Astrocyte of the spinal cord (primary cell): ENCODE results near the gene PHF11.
"Not testable (repeated sequence)": the region's sequence is repeated elsewhere in the genome, so short reads cannot be mapped to it uniquely, and the experiment has no call there.

Experiments used
- DNase-seq: peaks from one replicate; pipeline ENCODE4 v3.0.0; 2011; ENCODE audit warnings: low read depth, low spot score
- H3K4me3 ChIP-seq: 2 replicates; pipeline ENCODE4 v1.5.1; 2011; ENCODE audit warnings: low read depth, mild to moderate bottlenecking, low read length, moderate library complexity
- in situ Hi-C: cut with HindIII; loops from 2 replicates; pipeline ENCODE4 v1.10.0; 2017; ENCODE audit warnings: low sequenced_read_pairs
- TF ChIP-seq, protein P1 (sequence below): IDR thresholded peaks from 2 replicates; pipeline ENCODE4 v1.5.1; 2012; ENCODE audit warnings: low read depth, mild to moderate bottlenecking, low read length, inconsistent platforms

PHF11 gene

DNA sequence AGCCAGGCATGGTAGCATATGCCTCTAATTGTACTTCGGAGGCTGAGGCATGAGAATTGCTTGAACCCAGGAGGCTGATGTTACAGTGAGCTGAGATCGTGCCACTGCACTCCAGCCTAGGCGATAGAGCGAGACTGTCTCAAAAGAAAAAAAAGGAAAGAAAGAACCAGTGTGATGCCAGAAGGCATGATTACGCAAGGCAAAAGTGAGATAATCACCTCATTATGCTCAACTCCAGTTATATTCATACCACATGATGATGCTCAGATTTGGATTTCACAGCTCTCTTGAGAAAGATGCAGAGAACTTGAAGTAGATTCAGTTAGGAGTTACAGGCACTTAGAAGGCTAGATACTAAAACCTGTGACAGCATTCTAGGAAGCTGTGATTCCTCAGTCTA is 67.8 kb downstream of the PHF11 start:
- DNase-seq, result no peak
- TF ChIP-seq, protein P1, sequence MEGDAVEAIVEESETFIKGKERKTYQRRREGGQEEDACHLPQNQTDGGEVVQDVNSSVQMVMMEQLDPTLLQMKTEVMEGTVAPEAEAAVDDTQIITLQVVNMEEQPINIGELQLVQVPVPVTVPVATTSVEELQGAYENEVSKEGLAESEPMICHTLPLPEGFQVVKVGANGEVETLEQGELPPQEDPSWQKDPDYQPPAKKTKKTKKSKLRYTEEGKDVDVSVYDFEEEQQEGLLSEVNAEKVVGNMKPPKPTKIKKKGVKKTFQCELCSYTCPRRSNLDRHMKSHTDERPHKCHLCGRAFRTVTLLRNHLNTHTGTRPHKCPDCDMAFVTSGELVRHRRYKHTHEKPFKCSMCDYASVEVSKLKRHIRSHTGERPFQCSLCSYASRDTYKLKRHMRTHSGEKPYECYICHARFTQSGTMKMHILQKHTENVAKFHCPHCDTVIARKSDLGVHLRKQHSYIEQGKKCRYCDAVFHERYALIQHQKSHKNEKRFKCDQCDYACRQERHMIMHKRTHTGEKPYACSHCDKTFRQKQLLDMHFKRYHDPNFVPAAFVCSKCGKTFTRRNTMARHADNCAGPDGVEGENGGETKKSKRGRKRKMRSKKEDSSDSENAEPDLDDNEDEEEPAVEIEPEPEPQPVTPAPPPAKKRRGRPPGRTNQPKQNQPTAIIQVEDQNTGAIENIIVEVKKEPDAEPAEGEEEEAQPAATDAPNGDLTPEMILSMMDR, result no peak
- in situ Hi-C loops, result no loop called here
- no peak overlapping the region for H3K4me3 ChIP-seq

DNA sequence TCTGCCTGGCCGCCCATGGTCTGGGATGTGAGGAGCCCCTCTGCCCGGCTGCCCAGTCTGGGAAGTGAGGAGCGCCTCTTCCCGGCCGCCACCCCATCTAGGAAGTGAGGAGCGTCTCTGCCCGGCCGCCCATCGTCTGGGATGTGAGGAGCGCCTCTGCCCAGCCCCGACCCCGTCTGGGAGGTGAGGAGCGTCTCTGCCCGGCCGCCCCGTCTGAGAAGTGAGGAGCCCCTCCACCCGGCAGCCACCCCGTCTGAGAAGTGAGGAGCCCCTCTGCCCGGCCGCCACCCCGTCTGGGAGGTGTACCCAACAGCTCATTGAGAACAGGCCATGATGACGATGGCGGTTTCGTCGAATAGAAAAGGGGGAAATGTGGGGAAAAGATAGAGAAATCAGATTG is 69.7 kb downstream of the PHF11 start:
- H3K4me3 ChIP-seq, DNase-seq, in situ Hi-C loops: not testable (repeated sequence)

DNA sequence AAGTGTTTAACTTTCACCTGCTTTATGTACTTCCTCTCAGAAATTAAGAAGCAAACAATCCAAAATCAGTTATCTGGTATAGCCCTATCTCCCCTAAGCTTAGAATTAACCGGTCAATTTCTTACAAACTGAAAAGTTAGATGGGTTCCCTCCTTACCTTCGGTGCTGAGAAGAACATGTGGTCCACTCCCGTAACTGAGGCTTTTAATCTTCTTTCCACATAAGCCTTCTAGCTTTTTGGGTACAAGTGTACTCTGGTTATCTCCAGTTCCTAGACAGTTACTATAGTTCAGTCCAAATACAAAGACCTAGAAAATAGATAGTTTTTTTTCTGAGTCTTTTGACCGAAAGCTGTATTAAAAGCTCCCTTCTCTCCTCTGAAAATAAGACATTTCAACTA is 70.7 kb downstream of the PHF11 start:
- TF ChIP-seq, protein P1, result no peak
- H3K4me3 ChIP-seq, result no peak overlapping the region
- in situ Hi-C loops, result no loop called here
- no peak for DNase-seq

DNA sequence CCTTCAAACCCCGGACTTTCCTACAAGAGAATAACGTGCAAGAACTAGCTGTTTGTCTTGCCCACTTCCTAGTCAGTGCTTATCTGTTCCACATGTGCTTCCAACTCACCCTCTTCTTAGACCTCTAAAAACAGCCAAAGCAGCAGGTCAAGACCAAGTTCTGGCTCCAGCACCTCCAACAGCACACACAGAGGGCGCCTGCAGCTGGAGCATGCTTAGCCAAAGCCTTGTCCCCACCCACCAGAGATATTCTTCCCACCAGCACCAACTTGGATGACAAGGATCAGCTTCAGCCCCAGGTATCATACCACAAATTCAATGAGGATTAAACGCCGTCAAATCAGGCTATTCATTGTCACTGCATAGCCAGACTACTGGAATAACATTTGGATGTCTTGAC is 71.7 kb downstream of the PHF11 start:
- H3K4me3 ChIP-seq, result no peak overlapping the region
- in situ Hi-C loops, result no loop called here
- TF ChIP-seq, protein P1, result no peak
- DNase-seq, result no peak

DNA sequence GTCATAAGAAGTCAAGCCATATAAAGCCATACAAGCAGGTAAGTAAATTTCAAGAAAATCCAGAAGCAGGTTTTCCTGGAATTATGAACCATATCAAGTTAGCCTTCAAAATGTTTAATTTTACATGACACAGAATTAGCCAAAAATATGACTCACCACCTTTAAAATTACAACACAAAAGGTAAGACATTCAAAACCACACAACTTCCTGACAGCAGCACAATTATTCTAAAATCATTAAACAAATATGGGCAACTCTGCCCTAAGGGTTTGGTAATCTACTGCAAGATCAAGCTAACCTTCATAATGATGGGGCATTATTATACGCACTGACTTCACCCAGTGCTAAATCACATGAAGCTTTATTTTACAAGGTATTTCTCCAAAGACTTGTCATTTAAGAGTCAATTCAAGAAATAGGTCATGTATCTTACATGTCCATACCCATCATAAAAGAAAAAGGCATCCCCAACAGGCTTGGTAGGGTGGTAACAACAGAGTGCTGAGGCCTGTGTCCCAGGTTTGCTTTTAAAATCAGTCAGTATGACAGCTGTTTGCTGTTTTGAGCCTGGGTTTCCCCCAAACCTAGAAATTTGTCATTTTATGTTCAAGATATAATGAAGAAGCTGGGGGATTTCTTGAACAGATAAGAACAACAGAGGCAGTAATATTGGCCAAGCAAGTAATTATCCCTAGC is 74.4 kb downstream of the PHF11 start:
- H3K4me3 ChIP-seq, result no peak overlapping the region
- TF ChIP-seq, protein P1, result no peak
- no peak for DNase-seq
- in situ Hi-C loops, result no loop called here

DNA sequence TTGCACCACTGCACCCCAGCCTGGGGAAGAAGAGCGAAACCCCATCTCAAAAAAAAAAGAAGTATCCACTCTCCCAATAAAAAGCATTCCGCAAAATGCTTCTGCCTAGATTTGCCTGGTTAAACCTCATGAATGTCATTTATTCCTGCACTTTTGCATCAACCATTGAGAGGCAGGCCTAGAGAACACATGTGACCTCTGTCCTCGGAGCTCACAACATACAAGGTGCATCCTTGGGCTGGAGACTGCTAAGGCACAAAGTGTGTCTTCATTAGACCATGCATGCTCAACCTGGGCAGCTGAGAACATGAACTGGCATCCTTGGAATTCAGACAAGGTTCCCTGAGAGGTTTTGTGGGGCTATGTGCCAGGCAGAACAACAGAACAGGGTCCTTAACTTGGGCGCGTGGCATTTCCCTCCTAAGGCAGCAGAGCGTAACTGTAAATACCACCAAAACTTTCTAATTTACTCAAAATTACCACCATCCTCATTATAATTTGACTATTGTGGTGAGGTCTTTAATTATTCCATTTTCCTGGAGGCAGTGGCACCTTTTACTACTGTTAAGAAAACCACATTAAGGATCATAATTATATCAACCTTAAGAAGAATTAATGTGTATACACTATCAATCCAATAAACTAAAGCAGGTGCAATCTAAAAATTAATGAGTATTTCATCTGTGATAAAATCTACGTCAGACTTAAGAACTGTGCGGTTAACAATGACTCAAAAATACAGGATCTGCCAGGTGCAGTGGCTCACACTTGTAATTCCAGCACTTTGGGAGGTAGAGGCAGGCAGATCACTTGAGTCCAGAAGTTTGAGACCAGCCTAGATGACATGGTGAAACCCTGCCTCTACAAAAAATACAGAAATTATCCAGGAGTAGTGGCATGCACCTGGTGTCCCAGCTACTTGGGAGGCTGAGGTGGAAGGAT is 75.8 kb downstream of the PHF11 start:
- TF ChIP-seq, protein P1, result no peak
- in situ Hi-C loops, result no loop called here
- H3K4me3 ChIP-seq, result no peak overlapping the region
- DNase-seq, result no peak
